ENCODE measurements around the gene PIN1.

PIN1 gene

GRCh38 chr19:9857076-9857721, 22.1 kb downstream of the PIN1 start:
- no peak for DNase-seq (ENCODE audit: low read depth)

DNA sequence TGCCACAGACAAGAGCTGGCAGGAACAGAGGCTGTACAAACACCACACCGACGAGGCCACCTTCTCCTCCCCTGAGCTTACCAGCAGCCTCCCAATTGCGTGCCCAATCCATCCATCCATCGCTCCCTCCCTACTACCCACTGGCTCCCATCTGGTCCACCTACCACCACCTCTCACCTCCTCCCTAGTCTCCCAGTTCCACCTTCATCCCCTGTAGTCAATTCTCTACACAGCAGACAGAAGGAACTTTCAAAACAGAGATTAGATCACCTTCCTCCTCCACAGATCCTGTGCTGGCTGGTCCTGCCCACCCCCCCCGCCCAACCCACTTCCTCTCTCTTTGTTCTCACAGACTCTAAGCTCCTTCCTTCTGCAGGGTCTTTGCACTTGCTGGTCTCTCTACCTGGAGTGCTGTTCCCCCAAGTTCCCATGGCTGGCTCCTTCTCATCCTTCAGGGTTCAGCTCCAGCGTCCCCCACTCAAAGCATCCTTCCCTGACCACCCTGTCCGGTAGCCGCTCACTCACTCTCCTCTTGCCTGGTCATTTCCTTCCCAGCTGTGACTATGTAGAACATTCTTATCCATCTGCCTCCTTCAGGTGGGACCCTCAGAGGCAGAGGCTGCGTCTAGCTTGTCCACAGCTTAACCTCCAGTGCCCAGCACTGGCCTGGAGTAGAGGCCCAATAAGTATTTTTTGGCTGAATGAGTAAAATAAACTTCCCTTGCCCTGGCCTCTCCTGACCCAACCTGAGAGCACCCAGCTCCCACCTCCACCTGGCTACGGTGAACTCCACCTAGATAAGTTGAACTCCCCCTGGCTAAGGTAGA, 23.0 kb downstream of the PIN1 start:
- no peak for DNase-seq (ENCODE audit: low read depth)

- no peak for DNase-seq (ENCODE audit: low read depth)
Observed at GRCh38 chr19:9858766-9859165, 23.6 kb downstream of the PIN1 start.

GRCh38 chr19:9860407-9860806, 25.3 kb downstream of the PIN1 start:
- no peak for DNase-seq (ENCODE audit: low read depth)

GRCh38 chr19:9861503-9861902, 26.4 kb downstream of the PIN1 start:
- DNase-seq (ENCODE audit: low read depth) = no peak

DNA sequence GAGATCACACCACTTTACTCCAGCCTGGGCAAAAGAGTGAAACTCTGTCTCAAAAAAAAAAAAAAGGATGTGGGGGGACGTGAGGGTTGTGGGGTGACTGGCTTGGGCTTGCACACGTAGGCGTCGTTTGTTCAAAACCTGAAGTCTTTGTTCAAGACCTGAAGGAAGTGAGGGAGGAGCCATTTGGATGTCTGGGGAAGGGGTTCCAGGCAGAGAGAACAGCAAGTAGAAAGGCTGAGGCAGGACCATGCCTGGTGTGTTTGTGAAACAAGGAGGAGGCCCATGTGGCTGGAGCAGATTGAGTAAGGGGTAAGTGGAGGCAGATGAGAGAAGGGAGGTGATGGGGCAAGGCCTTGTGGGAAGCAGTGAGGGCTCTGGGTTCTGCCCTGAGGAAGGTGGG, 27.8 kb downstream of the PIN1 start:
- DNase-seq (ENCODE audit: low read depth) = no peak

GRCh38 chr19:9863759-9864158, 28.6 kb downstream of the PIN1 start:
- no peak for DNase-seq (ENCODE audit: low read depth)

- no peak for DNase-seq (ENCODE audit: low read depth)
Observed at GRCh38 chr19:9865732-9866501, 30.8 kb downstream of the PIN1 start.

- no peak for DNase-seq (ENCODE audit: low read depth)
Observed at GRCh38 chr19:9868983-9869617, 34.0 kb downstream of the PIN1 start.

DNA sequence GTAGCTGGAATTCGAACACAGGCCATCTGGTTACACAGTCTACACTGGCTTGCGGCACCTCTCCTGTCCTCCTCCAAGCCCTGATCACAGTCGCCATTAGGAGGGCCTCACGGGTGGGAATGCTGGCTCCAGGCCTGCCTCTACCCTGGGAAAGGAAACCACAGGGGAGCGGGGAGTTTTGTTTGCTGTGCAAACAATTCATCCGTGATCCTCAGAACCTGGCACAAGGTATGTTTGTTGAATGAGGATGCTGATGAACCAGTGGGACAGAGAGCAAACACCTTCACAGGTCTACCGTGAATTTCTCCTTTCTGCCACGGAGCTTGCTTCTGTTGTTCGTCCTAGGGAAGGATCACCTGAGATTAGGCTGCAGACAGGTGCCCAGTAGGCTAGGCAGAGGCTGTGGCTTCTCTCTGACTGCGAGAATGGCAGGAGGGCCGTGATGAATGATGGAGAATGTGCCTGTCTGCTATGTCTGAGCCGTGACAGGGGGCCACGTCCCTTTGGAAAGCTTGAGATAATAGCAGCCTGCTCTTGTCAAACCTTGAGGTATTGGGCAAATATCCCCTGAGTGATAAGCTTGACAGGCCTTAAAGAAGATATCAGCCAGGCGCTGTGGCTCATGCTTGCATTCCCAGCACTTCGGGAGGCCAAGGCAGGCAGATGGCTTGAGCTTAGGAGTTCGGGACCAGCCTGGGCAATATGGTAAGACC, 36.7 kb downstream of the PIN1 start:
- no peak for DNase-seq (ENCODE audit: low read depth)

- no peak for DNase-seq (ENCODE audit: low read depth)
Observed at GRCh38 chr19:9872618-9873242, 37.6 kb downstream of the PIN1 start.

GRCh38 chr19:9875031-9875627, 40.0 kb downstream of the PIN1 start:
- no peak for DNase-seq (ENCODE audit: low read depth)

- no peak for DNase-seq (ENCODE audit: low read depth)
Observed at GRCh38 chr19:9875796-9876195, 40.7 kb downstream of the PIN1 start.

GRCh38 chr19:9877780-9878510, 42.8 kb downstream of the PIN1 start:
- peak; percentile 80 for DNase-seq (ENCODE audit: low read depth)

- DNase-seq (ENCODE audit: low read depth) = no peak
Observed at GRCh38 chr19:9878511-9879196, 43.5 kb downstream of the PIN1 start.

DNA sequence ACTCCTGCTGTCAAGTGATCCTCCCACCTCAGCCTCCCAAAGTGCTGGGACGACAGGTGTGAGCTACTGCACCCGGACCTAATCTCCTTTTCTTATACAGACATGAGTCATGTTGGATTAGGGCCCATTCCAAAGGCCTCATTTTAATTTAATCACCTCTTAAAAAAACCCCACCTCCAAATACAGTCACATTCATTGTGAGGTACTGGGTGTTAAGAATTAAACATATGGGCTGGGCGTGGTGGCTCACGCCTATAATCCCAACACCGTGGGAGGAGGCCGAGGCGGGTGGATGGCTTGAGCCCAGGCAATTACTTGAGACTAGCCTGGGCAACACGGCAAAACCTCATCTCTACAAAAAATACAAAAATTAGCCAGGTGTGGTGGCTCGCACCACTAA, 46.6 kb downstream of the PIN1 start:
- DNase-seq (ENCODE audit: low read depth) = no peak

DNA sequence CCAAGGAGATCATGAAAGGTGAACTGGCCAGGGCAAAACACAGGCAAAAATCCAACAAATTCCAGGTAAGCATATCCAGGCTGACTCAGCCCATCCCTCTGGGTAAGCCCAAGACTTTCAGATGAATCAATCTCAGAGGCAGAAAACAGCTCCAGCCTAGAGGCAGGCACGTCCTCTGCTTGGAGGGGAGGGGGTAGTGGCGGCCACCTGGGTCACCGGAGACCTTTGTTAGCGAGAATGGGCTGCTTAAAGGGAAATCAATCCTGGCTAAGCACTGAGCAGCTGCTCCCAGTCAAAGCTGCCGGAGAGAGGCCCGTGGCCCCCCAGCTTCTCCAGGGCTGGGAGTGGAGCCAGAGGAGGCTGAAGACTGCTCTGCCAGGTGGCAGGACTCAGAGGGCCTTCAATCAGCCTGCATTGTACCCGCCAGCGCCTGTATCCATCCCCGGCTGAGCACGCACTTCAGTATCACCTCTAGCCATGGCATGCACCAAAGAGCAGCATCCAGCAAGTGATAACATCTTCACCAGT, 48.2 kb downstream of the PIN1 start:
- no peak for DNase-seq (ENCODE audit: low read depth)

DNA sequence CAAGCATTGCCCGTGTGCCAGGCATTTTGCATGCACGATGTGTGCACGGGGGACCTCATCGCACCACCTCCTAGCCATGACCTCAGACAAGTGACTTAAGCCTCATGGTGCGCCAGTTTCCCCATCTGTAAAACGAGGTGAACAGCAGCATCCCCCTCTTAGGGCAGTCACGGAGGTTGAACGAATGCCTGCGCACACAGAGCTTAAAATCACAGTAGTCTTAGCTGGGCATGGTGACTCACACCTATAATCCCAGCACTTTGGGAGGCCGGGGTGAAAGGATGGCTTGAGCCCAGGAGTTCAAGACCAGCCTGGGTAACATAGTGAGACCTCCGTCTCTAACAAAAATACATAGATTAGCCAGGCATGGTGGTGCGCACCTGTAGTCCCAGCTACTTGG, 48.6 kb downstream of the PIN1 start:
- no peak for DNase-seq (ENCODE audit: low read depth)

- no peak for DNase-seq (ENCODE audit: low read depth)
Observed at GRCh38 chr19:9885077-9885552, 50.0 kb downstream of the PIN1 start.
